IMR-90 (cell line): ENCODE measurements around the gene FAHD2A. TPM values are rescaled to one million over a fixed set of nuclear protein-coding genes. Genes with fewer than 3 reads are reported as not detected.

ENCODE experiments used
- ATAC-seq: fragments of 200-7000 bp; cut with Tn5 transposase; 2 replicates; pipeline ENCODE4 v1.9.1; 2020; ENCODE audit warnings: low read depth, mild to moderate bottlenecking, moderate library complexity
- BruUV-seq: library from RNA; stranded (reverse); fragments of 400-500 nt; replicated peaks from 2 replicates; lab custom pipeline; 2021; lab: Mats Ljungman, UMichigan
- CTCF ChIA-PET: fragments of 300-600 bp; formaldehyde crosslinking; extraction: SDS; loops from one replicate; lab custom pipeline; 2021; ENCODE audit warnings: antibody characterized with exemption; lab: Yijun Ruan, JAX
- POLR2A ChIA-PET: fragments of 300-600 bp; sonication (Branson Sonifier 250); formaldehyde crosslinking; loops from one replicate; lab custom pipeline; 2022; ENCODE audit warnings: antibody characterized with exemption; ENCODE audit not compliant: unreplicated experiment; lab: Charles Lee
- DNase-seq: peaks from one replicate; pipeline ENCODE4 v3.0.0; 2013
- H2AFZ ChIP-seq: replicated peaks from 2 replicates; pipeline ENCODE3; 2013; ENCODE audit warnings: low read length, mild to moderate bottlenecking; ENCODE audit not compliant: poor library complexity
- H2AK5ac ChIP-seq: 2 replicates; pipeline ENCODE4 v1.6.1; 2013; ENCODE audit warnings: low read depth, low read length, inconsistent platforms
- H2AK9ac ChIP-seq: replicated peaks from 2 replicates; pipeline ENCODE3; 2013; ENCODE audit warnings: mild to moderate bottlenecking, low read depth, low read length, moderate library complexity; ENCODE audit not compliant: poor library complexity
- H2BK120ac ChIP-seq: 2 replicates; pipeline ENCODE4 v1.6.1; 2013; ENCODE audit warnings: low read depth, low read length, inconsistent platforms
- H2BK15ac ChIP-seq: 3 replicates; pipeline ENCODE4 v1.6.1; 2013; ENCODE audit warnings: low read depth, low read length, inconsistent platforms
- H2BK20ac ChIP-seq: 2 replicates; pipeline ENCODE4 v1.6.1; 2013; ENCODE audit warnings: low read depth, mild to moderate bottlenecking, inconsistent platforms, low read length, moderate library complexity
- H2BK5ac ChIP-seq: 2 replicates; pipeline ENCODE4 v1.6.1; 2013; ENCODE audit warnings: mild to moderate bottlenecking, low read depth, low read length, inconsistent platforms; ENCODE audit not compliant: poor library complexity, severe bottlenecking
- H3K14ac ChIP-seq: replicated peaks from 2 replicates; pipeline ENCODE4 v1.6.1; 2013; ENCODE audit warnings: low read depth, low read length, inconsistent platforms
- H3K18ac ChIP-seq: 2 replicates; pipeline ENCODE4 v1.6.1; 2013; ENCODE audit warnings: low read depth, low read length, control low read depth
- H3K23ac ChIP-seq: 2 replicates; pipeline ENCODE4 v1.6.1; 2013; ENCODE audit warnings: low read depth, low read length, inconsistent platforms
- H3K27ac ChIP-seq: 2 replicates; pipeline ENCODE4 v1.5.1; 2013; ENCODE audit warnings: mild to moderate bottlenecking, control low read depth, low read length; ENCODE audit not compliant: insufficient read depth
- H3K27me3 ChIP-seq: 2 replicates; pipeline ENCODE4 v1.6.1; 2013; ENCODE audit warnings: low read length; ENCODE audit not compliant: control insufficient read depth, insufficient read depth
- H3K36me3 ChIP-seq: 2 replicates; pipeline ENCODE4 v1.6.1; 2013; ENCODE audit warnings: low read length, mixed read lengths; ENCODE audit not compliant: control insufficient read depth, insufficient read depth
- H3K4ac ChIP-seq: 2 replicates; pipeline ENCODE4 v1.6.1; 2013; ENCODE audit warnings: low read depth, low read length, inconsistent platforms
- H3K4me1 ChIP-seq: 2 replicates; pipeline ENCODE4 v1.6.1; 2013; ENCODE audit warnings: low read length, mixed read lengths; ENCODE audit not compliant: control insufficient read depth, insufficient read depth
- H3K4me2 ChIP-seq: 2 replicates; pipeline ENCODE4 v1.6.1; 2013; ENCODE audit warnings: low read depth, mild to moderate bottlenecking, control low read depth, low read length, moderate library complexity
- H3K4me3 ChIP-seq: 2 replicates; pipeline ENCODE4 v1.5.1; 2013; ENCODE audit warnings: low read depth, mild to moderate bottlenecking, control low read depth, low read length, moderate library complexity; ENCODE audit not compliant: insufficient read depth
- H3K56ac ChIP-seq: 2 replicates; pipeline ENCODE4 v1.6.1; 2013; ENCODE audit warnings: low read length, inconsistent platforms; ENCODE audit not compliant: insufficient read depth; ENCODE audit errors: extremely low read depth
- H3K79me1 ChIP-seq, 2 experiments: 2 replicates each; pipeline ENCODE4 v1.6.1; 2013; ENCODE audit warnings: low read length in 2 of 2, inconsistent platforms in 1 of 2, low read depth in 1 of 2
- H3K9ac ChIP-seq: 2 replicates; pipeline ENCODE4 v1.6.1; 2013; ENCODE audit warnings: low read depth, low read length, control low read depth
- H3K9me1 ChIP-seq: 2 replicates; pipeline ENCODE4 v1.6.1; 2013; ENCODE audit warnings: low read length, inconsistent platforms; ENCODE audit not compliant: insufficient read depth
- H3K9me3 ChIP-seq: 2 replicates; pipeline ENCODE4 v1.6.1; 2013; ENCODE audit warnings: low read length; ENCODE audit not compliant: control insufficient read depth, insufficient read depth
- H4K20me1 ChIP-seq: 2 replicates; pipeline ENCODE4 v1.6.1; 2013; ENCODE audit warnings: low read length, inconsistent platforms; ENCODE audit not compliant: insufficient read depth
- H4K5ac ChIP-seq: 2 replicates; pipeline ENCODE4 v1.6.1; 2013; ENCODE audit warnings: mild to moderate bottlenecking, low read depth, low read length, control low read depth
- H4K8ac ChIP-seq, 2 experiments: 2 replicates each; pipeline ENCODE4 v1.6.1; 2013; ENCODE audit warnings: low read depth in 2 of 2, low read length in 2 of 2, control low read depth in 1 of 2, inconsistent platforms in 1 of 2
- H4K91ac ChIP-seq: 2 replicates; pipeline ENCODE4 v1.6.1; 2013; ENCODE audit warnings: low read depth, low read length, inconsistent platforms; ENCODE audit not compliant: insufficient read depth
- CEBPB ChIP-seq: IDR thresholded peaks from 2 replicates; pipeline ENCODE4 v1.6.1; 2012; ENCODE audit warnings: low read depth, low read length, improper control_type of control experiment
- MAFK ChIP-seq: IDR thresholded peaks from 2 replicates; pipeline ENCODE4 v1.6.1; 2012; ENCODE audit warnings: low read depth, low read length, improper control_type of control experiment
- MAZ ChIP-seq: IDR thresholded peaks from 2 replicates; pipeline ENCODE4 v1.6.1; 2012; ENCODE audit warnings: low read depth, mild to moderate bottlenecking, low read length, improper control_type of control experiment, moderate library complexity, borderline replicate concordance
- MXI1 ChIP-seq: IDR thresholded peaks from 2 replicates; pipeline ENCODE4 v1.6.1; 2012; ENCODE audit warnings: low read depth, mild to moderate bottlenecking, low read length, moderate library complexity, borderline replicate concordance
- NFE2L2 ChIP-seq: fragments of 150-350 bp; IDR thresholded peaks from 2 replicates; pipeline ENCODE4 v1.6.1; 2016; ENCODE audit warnings: low read depth, mild to moderate bottlenecking, low read length
- RCOR1 ChIP-seq: IDR thresholded peaks from 2 replicates; pipeline ENCODE4 v1.6.1; 2012; ENCODE audit warnings: mild to moderate bottlenecking, low read length, improper control_type of control experiment; ENCODE audit not compliant: insufficient replicate concordance
- SMC3 ChIP-seq: fragments of 150-350 bp; IDR thresholded peaks from 2 replicates; pipeline ENCODE4 v1.6.1; 2016; ENCODE audit warnings: low read depth, mild to moderate bottlenecking, antibody characterized with exemption, low read length, moderate library complexity
- WGBS, 2 experiments: methylation state at CpG; one replicate each; pipeline versions ENCODE4 v1.1.5 to v1.1.7; 2013; ENCODE audit warnings: missing lambda C conversion rate in 2 of 2; ENCODE audit not compliant: insufficient read length in 1 of 2; ENCODE audit errors: extremely low coverage in 2 of 2; 5-methylcytosine and 5-hydroxymethylcytosine counted together
- dilution Hi-C: fragments of 300-500 bp; cut with HindIII; formaldehyde crosslinking; loops from one replicate; pipeline ENCODE4 v1.14.3; 2018; ENCODE audit warnings: low sequenced_read_pairs; ENCODE audit not compliant: unreplicated experiment
- in situ Hi-C: fragments of 300-500 bp; cut with MboI; formaldehyde crosslinking; loops from 3 replicates; pipeline ENCODE4 v1.14.3; 2019; ENCODE audit warnings: low sequenced_read_pairs, inconsistent platforms, mixed read lengths
- intact Hi-C: fragments of 100-400 bp; cut with micrococcal nuclease; formaldehyde crosslinking; loops from 2 replicates; pipeline ENCODE4 v1.10.0; 2022
- polyA plus RNA-seq, 3 experiments: library from polyadenylated mRNA; depleted of rRNA; stranded (reverse); fragments of >200 nt; gene quantifications; 2 replicates each; pipeline ENCODE4 v1.2.3, GENCODE V29; 2012; ENCODE audit warnings: low replicate concordance in 1 of 3
- total RNA-seq: library from RNA; depleted of rRNA; stranded (reverse); fragments of >200 nt; gene quantifications from 2 replicates; pipeline ENCODE4 v1.2.3, GENCODE V29; 2012
- TF ChIP-seq, protein P1 (sequence below): conservative IDR thresholded peaks from 2 replicates; pipeline ENCODE4 v1.5.1; 2012; ENCODE audit warnings: mild to moderate bottlenecking, low read depth, low read length, improper control_type of control experiment
- TF ChIP-seq, protein P2 (sequence below): fragments of 150-350 bp; IDR thresholded peaks from 2 replicates; pipeline ENCODE4 v1.6.1; 2016; ENCODE audit warnings: low read depth, mild to moderate bottlenecking, low read length, moderate library complexity, borderline replicate concordance
- TF ChIP-seq, protein P3 (sequence below): fragments of 150-350 bp; IDR thresholded peaks from 2 replicates; pipeline ENCODE4 v1.6.1; 2017; ENCODE audit warnings: mild to moderate bottlenecking, antibody characterized with exemption, low read length, low read depth

FAHD2A gene
- total and polyA plus RNA-seq, 2 of the 4 experiments (the other 2 are of a cell fraction), result 35.1 to 36.2 TPM

DNA sequence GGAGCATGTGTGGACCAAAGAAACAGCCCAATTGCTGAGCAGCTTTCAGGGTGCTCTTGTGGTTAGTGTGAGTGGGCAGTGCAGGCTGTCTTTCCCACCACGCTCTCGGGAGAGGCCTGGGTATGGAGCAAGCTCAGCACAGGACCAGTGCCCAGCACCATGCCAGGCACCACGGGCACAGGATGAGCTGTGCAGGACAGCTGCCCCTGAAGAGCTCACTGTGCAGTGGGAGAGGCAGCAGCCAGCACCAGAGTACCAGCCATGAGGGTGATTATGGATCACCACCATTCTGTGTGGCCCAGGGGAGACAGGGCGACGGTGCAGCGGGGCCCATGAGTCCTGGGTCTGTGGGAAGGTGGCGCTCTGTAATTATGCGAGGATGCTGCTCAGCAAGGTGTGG lies 29.7 kb upstream of the FAHD2A start:
- no peak overlapping the region for H3K4me3 ChIP-seq
- no peaks in the 10 kb centered on the region; the same call in 1 of the 2 replicates for H3K36me3 ChIP-seq
- no peak overlapping the region for H2AFZ ChIP-seq
- no peak overlapping the region for H2BK120ac ChIP-seq
- H3K27me3 ChIP-seq, result peaks cover 2% of the 10 kb centered on the region; the same call in 1 of the 2 replicates
- no peak overlapping the region for H3K9ac ChIP-seq
- H3K4me1 ChIP-seq, result no peaks in the 10 kb centered on the region
- H2BK20ac ChIP-seq, result no peak overlapping the region
- no peak overlapping the region for H3K4ac ChIP-seq
- intact Hi-C loops (no loop called here), in situ Hi-C loops (no loop called here), dilution Hi-C loops (no loop called here)
- no peak overlapping the region for H4K8ac ChIP-seq
- H3K23ac ChIP-seq, result no peak overlapping the region
- POLR2A ChIA-PET, result no interaction called here
- no peaks in the 10 kb centered on the region for H4K20me1 ChIP-seq
- H2BK5ac ChIP-seq, result no peak overlapping the region
- TF ChIP-seq, protein P1, sequence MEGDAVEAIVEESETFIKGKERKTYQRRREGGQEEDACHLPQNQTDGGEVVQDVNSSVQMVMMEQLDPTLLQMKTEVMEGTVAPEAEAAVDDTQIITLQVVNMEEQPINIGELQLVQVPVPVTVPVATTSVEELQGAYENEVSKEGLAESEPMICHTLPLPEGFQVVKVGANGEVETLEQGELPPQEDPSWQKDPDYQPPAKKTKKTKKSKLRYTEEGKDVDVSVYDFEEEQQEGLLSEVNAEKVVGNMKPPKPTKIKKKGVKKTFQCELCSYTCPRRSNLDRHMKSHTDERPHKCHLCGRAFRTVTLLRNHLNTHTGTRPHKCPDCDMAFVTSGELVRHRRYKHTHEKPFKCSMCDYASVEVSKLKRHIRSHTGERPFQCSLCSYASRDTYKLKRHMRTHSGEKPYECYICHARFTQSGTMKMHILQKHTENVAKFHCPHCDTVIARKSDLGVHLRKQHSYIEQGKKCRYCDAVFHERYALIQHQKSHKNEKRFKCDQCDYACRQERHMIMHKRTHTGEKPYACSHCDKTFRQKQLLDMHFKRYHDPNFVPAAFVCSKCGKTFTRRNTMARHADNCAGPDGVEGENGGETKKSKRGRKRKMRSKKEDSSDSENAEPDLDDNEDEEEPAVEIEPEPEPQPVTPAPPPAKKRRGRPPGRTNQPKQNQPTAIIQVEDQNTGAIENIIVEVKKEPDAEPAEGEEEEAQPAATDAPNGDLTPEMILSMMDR, result no peak
- TF ChIP-seq MAFK, result no peak
- TF ChIP-seq, protein P2, sequence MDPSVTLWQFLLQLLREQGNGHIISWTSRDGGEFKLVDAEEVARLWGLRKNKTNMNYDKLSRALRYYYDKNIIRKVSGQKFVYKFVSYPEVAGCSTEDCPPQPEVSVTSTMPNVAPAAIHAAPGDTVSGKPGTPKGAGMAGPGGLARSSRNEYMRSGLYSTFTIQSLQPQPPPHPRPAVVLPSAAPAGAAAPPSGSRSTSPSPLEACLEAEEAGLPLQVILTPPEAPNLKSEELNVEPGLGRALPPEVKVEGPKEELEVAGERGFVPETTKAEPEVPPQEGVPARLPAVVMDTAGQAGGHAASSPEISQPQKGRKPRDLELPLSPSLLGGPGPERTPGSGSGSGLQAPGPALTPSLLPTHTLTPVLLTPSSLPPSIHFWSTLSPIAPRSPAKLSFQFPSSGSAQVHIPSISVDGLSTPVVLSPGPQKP, result no peak
- TF ChIP-seq NFE2L2, result no peak
- TF ChIP-seq MAZ, result no peak
- no peak for TF ChIP-seq RCOR1
- TF ChIP-seq, protein P3, sequence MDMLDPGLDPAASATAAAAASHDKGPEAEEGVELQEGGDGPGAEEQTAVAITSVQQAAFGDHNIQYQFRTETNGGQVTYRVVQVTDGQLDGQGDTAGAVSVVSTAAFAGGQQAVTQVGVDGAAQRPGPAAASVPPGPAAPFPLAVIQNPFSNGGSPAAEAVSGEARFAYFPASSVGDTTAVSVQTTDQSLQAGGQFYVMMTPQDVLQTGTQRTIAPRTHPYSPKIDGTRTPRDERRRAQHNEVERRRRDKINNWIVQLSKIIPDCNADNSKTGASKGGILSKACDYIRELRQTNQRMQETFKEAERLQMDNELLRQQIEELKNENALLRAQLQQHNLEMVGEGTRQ, result no peak
- TF ChIP-seq CEBPB, result no peak
- no peak for TF ChIP-seq SMC3
- TF ChIP-seq MXI1, result no peak
- CTCF ChIA-PET, result no interaction called here
- H3K56ac ChIP-seq, result no peak overlapping the region
- H3K4me2 ChIP-seq, result no peak overlapping the region
- no peak overlapping the region for H4K91ac ChIP-seq
- H2BK15ac ChIP-seq, result no peak overlapping the region
- H3K18ac ChIP-seq, result no peak overlapping the region
- H2AK9ac ChIP-seq, result no peak overlapping the region
- H3K9me3 ChIP-seq, result no peaks in the 10 kb centered on the region
- ATAC-seq (no peak), DNase-seq (no peak)
- no peaks in the 10 kb centered on the region for H3K9me1 ChIP-seq
- H4K5ac ChIP-seq, result no peak overlapping the region
- H3K14ac ChIP-seq, result no peak overlapping the region
- H3K27ac ChIP-seq, result no peak overlapping the region
- BruUV-seq, result no TSS peak
- H3K79me1 ChIP-seq, result no peaks in the 10 kb centered on the region
- H2AK5ac ChIP-seq, result no peak overlapping the region
- 93% methylated on average over 5 of the region's 8 CpGs; no CpG with 5 or more reads in 1 of the 2 experiments for WGBS, 2 experiments
